RKO (cell line): Measurements from ENCODE around the gene PTPN1.
"Not testable (repeated sequence)": the region's sequence is repeated elsewhere in the genome, so short reads cannot be mapped to it uniquely, and the experiment has no call there.

ENCODE experiments used
- DNase-seq: peaks from one replicate; pipeline ENCODE4 v3.0.0-alpha.2; 2016; ENCODE audit warnings: low spot score

PTPN1 gene

GRCh38 chr20:50532221-50532620 is 22.0 kb downstream of the PTPN1 start:
- DNase-seq = no peak

DNA sequence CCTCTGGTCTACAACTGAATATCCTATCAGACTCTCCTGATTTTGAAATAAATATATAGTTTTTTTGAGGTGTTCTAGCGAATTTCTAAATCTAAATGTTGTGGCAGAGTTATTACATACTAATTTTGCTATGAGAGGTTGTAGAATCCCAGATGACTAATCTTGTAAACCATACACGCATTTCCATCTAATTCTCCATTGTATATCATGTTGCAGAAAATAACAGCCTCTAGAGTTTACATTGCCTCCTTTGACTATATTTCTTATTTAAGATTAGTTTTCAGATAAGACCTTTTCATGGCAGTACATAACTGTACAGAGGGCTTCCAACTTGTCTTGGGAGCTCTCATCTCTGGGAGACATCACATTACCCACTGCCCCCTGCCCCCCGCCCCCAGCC is 22.9 kb downstream of the PTPN1 start:
- no peak for DNase-seq

GRCh38 chr20:50533464-50533863 is 23.3 kb downstream of the PTPN1 start:
- no peak for DNase-seq

DNA sequence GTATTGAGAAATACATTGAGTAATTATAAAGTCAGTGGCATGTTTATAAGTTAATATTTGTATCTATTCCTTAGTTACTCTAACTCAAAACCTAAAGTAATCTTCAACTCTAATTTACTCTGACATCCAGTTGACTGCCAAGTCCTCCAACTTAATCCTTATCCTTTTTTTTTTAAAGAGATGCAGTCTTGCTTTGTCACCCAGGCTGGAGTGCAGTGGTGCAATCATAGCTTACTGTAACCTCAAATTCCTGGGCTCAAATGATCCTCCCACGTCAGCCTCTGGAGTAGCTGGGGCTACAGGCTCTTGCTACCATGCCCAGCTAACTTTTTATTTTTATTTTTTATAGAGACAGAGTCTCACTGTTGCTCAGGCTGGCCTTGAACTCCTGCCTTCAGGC is 24.4 kb downstream of the PTPN1 start:
- no peak for DNase-seq

DNA sequence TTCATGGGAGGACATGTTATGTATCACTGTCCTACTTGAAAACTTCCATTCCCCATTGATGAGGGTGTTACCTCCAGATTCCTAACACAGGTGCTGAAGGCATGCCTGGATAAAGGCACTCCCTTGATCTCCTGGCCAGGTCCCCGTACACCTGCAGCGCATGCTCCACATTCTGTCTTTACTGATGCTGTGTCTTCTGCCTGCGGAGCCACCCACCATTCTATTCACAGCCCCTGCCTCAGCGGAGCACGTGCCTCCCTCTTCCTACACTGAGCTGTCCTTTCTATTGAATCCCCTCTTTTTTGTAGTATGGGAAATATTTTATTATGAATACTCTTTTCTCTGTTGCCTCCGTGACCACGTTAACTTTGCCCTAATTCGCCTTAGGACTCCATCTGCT is 25.0 kb downstream of the PTPN1 start:
- no peak for DNase-seq

DNA sequence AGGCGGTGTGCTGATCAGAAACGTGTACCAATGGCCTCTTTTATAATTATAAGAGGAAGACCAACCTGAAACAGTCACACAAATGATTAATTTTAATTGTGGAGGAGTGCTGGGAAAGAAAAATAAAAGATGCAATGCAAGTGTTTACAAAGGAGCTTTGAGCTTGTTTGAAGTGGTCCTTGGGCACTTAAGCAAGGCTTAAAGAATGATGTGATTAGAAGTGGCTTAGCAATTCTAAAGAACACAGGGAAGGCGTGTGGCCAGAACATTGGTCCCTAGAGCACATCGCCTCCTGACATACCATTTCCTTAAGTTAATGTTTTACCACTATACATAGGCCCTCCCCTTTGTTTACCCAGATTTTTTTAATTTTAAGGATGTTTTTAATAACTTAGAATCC is 26.1 kb downstream of the PTPN1 start:
- no peak for DNase-seq

DNA sequence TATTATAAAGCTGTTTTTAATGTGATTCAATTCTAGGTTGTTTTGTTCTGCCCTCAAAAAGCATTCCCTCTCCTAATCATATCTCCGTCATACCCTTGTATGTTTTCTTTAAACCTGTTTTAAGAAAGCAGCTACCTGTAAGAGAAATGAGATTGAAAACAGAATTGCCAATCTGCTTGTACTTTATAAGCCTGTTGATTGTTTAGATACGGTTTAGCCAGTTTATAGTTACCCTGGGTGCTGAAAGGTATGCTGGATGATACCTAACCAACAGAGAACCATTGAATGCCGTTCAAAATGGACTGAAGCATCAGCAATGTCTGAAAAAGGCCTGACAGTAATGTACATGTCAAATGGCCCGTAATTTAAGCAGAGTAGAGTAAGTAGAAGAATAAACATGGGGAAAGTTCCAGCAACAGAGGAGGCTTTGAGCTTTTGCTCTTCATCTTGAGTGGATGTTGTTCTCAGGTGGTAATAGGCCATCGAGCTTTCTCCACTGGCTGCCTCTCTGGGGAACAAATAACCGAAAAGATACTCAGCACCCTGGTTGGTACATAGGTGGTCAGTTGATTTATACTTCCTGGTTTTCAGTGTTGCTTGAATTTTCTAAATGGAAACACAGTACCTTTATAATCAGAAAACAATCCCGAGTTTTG is 27.5 kb downstream of the PTPN1 start:
- no peak for DNase-seq

- DNase-seq = no peak
Observed at GRCh38 chr20:50538276-50538675, 28.1 kb downstream of the PTPN1 start.

DNA sequence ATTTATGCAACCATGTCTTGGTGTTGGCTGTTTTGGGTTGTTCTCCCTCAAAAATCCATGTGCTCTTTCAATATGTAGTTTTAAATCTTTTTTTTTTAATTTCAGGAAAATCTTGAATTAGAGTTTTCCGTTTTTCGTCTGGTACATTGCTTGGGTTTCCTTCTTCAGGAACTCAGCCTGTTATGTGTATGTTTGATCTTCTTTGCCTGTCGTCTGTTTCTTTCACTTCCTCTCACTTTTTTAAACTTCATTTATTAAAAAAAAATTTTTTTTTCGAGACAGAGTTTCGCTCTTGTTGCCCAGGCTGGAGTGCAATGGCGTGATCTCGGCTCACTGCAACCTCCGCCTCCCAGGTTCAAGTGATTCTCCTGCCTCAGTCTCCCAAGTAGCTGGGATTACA is 29.6 kb downstream of the PTPN1 start:
- DNase-seq = not testable (repeated sequence)

DNA sequence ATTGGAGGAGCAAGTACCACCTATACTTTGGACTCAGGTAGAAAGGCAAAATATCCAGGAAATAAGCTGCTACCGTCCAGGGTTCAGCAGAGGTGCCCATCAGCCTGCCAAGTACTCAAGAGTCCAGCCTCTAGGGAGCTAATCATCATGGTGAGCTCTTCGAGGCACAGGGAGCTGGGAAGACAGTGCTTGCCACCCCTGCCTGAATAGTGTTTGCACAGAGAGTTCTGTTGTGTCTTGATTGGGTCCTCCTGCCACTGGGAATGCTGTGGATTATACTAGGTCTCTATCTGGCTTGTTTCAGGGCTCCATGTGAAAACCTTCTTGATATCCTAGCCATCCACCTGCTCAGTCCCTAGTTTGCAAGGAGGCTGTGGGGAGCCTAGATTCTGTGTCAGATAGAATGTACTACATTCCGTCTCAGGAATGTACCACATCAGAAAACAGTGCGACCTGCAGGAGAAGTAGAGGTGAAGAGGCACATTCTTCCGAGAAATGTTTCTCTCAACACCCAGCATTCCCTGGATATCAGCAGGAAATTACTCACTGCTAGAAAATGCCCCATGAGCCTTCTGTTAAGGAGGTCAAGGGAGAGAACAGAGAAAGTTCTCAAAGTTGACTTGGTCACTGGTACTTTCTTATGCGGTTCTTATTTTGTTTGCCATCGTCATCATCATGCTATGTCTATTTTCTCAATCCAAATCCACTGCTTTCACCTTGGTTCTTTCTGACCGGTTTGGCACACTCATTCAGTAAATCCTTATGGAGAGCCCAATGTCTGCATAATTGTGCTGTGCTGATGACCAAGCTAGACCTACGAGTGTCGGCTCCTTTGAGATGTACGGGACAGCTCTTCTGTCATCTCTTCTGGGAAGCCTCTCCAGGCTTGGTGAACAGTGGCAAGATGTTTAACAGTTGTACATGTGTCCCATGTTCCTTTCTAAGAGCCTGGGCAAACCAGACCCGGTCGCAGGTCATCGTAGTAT is 30.7 kb downstream of the PTPN1 start:
- DNase-seq = peak; percentile 34

DNA sequence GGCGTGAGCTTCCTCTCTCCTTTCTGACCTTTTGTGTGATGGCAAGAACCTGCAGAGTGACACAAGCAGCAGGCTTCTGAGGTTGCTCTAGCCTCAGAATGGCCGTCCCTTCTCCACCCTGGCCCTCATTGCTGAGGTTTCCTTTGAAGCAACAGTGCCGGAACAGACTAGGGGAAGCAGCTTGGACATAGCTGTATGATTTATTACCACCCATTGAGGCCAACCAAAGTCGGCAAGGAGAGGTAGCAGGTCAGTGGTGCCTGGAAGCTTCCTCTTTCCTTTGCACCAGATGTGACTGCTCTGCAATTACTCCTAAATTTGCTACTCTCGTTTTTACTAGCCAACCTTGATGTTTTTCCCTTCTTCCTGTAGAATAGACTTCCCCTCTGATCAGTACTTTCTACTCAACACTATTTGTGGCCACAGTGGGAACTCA is 31.4 kb downstream of the PTPN1 start:
- no peak for DNase-seq

DNA sequence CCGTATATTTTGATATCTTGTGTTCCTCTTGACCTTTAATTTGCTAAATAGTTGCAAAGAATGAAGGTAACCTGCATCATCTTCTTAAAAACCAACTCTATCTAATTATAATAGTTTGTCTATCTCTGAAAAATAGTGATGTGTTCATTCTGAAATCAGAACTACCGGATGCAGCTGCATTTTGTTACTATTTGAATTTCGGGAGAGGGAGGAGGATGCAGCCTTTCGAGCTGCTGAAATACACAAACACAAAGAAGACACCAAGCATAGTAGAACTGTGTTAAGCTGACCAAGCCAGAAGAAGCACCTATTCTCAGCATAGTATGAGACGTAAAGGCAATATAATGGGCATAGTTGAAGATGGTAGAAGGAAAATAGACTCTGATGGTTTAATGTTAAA is 33.1 kb downstream of the PTPN1 start:
- DNase-seq = no peak

DNA sequence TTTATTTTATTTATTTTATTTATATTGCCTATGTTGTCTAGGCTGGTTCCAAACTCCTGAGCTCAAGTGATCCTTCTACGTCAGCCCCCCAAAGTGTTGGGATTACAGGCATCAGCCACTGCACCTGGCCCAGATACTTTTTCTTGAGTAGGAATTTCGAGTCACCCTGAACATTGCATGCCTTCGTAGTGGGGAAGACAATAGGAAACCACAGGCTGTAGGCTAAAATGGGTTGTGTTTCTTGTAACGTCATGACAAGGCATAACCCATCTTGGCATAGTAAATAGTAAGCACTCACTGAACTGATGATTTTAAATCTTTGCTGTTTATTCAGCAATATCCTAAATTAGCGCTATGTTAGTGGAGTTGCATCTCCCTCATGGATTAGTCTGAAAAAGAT is 34.9 kb downstream of the PTPN1 start:
- no peak for DNase-seq

DNA sequence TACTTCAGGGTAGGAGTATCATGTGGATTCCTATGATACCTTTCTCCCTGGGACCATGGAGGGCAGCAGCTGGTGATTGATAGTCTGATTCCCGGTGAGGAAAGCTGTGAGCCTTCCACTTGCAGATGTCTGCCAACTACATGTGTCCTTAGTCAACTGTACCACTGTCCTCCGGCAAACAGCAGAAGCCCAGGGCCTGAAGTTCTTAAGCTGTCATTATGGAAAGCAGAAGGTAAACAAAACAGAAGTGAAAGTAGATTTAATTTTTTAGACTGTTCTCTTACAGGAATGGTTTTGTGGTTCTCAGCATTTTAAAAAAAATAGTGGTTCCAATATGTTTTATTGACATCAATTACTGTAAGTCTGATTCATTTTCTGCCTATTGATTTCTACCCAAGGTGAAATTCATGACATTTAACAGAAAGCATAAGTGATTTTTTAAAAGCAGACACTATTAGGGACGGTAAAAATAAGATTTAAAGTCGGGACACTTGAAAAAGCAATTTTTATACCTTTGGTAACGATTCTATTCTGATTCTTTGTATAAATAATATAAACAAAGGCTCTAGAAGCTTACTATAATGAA is 36.6 kb downstream of the PTPN1 start:
- DNase-seq = no peak

DNA sequence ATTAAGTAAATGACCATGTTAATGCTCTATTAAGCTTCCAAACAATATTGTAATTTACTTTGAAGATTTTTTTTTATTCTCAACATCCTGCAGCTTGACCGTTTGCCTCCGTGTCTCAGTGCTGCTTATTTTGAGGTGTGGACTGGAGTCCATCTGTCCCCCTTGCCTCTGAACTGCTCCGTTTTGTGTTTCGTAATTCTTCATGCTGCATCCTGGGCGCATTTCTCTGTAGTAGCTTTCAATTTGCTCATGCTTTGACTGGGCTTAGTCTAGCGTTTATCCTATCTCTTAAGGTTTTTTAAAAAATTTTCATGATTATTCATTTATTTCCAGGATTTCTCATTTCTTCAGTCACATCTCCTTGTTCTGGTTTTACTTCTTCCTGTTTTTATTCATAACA is 37.8 kb downstream of the PTPN1 start:
- DNase-seq = no peak

- DNase-seq = no peak
Observed at GRCh38 chr20:50548396-50548795, 38.2 kb downstream of the PTPN1 start.

GRCh38 chr20:50550531-50550930 is 40.3 kb downstream of the PTPN1 start:
- DNase-seq = no peak

- no peak for DNase-seq
Observed at GRCh38 chr20:50551288-50551687, 41.1 kb downstream of the PTPN1 start.

GRCh38 chr20:50552979-50553378 is 42.8 kb downstream of the PTPN1 start:
- DNase-seq = no peak

DNA sequence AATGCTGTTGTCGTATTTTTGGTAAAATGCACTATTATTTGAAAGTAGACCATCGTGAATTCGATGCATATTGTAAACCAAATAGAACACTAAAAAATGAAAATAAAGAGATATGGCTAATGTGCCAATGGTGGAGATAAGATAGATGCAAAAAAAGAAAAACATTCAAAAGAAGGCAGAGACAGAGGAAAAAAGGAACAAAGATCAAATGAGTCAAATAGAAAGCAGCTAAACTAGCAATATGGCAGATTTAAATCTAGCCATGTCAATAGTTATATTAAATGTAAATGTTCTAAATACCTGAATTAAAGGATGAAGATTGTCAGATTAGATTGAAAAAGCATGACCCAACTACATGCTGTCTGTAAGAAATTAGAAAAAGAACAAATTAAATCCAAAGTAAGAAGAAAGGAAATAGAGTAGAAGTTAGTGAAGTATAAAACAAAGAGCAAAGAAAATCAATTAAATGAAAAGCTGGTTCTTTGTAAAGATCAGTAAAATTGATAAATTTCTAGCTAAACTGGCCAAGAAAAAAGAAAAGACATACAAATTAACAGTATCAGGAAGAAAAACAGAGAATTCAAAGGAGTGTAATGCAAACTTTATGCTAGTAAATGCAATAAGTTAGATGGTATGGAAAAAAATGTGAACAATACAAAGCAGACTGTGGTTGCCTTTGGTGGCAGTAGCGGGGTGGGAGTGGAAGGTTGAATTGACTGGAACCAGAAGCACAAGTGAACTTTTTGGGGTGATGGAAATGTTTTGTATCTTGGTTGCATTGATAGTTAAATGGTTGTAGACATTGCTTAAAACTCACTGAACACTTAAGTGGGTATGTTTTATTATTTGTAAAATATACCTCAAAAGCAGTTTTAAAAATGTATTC is 44.8 kb downstream of the PTPN1 start:
- DNase-seq = no peak

DNA sequence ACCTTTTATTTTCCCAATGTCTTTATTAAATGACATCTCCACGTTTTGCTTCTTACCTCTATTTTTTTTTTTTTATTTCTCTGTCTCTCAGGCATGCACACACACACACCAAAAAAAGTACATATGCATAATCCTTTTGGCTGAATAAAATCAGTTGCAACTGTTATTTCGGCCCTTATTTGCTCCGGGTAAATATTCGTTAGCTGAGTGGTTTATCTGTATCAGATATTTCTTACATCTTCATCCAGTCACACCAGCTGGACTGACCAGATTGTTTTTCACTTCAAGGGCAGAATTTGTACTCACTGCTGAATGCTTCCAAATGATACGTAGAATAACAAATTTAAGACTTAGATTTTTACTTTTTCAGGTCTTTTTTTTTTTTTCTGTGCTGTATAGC is 45.5 kb downstream of the PTPN1 start:
- no peak for DNase-seq

DNA sequence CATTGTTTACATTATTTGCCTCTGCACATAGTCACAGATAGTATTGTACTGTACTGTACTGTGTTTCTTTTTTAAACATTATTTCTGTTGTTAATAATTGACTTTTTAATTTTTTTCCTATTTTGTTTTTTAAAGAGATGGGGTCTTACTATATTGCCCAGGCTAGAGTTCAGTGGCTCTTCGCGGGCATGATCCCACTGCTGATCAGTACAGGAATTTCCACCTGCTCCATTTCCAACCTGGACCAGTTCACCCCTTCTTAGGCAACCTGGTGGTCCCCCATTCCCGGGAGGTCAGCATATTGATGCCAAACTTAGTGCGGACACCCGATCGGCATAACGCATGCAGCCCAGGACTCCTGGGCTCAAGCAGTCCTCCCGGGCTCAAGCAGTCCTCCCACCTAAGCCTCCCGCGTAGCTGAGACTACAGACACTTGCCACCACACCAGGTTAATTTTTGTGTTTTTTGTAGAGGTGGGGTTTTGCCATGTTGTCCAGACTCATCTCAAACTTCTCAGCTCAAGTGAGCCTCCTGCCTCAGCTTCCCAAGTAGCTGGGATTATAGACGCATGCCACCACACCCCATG is 47.5 kb downstream of the PTPN1 start:
- DNase-seq = no peak
